Measurements from ENCODE around the gene CEP128. TPM values are rescaled to one million over a fixed set of nuclear protein-coding genes. Genes with fewer than 3 reads are reported as not detected.

Gene CEP128
- total and polyA plus RNA-seq, 3 donors from 2014 or later, result 8.5 to 30.9 (median 15.3) TPM

- intact Hi-C loops (cut with DNase I; ENCODE audit: low total_unique reads), result no loop called here
- TF ChIP-seq POLR2A (IDR thresholded peaks at IDR 0.05), result no peak
- TF ChIP-seq, protein P1, sequence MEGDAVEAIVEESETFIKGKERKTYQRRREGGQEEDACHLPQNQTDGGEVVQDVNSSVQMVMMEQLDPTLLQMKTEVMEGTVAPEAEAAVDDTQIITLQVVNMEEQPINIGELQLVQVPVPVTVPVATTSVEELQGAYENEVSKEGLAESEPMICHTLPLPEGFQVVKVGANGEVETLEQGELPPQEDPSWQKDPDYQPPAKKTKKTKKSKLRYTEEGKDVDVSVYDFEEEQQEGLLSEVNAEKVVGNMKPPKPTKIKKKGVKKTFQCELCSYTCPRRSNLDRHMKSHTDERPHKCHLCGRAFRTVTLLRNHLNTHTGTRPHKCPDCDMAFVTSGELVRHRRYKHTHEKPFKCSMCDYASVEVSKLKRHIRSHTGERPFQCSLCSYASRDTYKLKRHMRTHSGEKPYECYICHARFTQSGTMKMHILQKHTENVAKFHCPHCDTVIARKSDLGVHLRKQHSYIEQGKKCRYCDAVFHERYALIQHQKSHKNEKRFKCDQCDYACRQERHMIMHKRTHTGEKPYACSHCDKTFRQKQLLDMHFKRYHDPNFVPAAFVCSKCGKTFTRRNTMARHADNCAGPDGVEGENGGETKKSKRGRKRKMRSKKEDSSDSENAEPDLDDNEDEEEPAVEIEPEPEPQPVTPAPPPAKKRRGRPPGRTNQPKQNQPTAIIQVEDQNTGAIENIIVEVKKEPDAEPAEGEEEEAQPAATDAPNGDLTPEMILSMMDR (IDR thresholded peaks at IDR 0.05), result no peak
- 85 to 93% methylated on average over 8 of the region's 8 CpGs for WGBS, 2 donors
- H3K27ac ChIP-seq, result no peak overlapping the region
- no peaks in the 10 kb centered on the region for H3K9me3 ChIP-seq
- DNase-seq, result no peak
- H3K4me1 ChIP-seq, result peaks cover 4% of the 10 kb centered on the region
- H3K4me3 ChIP-seq, result no peak overlapping the region
- H3K36me3 ChIP-seq (ENCODE audit: low read depth, missing control alignments), result no peaks in the 10 kb centered on the region
- no peaks in the 10 kb centered on the region for H3K27me3 ChIP-seq
These were observed 14.2 kb downstream of the CEP128 start for GRCh38 chr14:80927083-80927989.

DNA sequence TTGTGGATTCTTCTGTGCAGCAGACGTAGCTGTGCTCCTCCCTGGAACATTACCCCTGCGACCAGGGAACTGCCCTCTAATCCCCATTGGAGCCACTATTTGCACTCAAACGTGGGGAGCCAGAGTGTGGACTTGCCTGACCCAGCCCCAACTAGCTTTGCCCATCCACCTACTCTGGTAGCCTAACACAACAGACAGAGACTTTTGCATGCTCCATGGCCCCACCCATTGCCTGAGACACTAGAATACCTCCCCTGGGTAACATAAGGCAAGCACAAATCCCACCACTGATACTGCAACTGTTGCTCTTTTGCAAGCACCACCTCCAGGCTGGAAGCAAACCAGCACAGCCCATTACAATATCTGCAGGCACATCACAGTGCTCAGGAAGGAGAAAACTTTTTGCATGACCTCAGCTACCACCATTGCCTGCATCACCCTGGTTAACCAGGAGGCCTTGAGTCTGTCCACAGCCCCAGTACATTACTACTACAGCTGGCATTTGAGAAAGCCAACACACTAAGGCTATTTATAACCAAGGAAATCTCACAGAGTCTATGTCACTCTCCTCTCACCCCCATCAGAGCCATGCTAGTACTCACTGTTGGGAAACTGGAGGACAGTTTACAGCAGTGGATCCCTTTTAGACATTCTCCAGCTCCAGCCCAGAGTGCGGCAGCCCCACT is 15.0 kb downstream of the CEP128 start:
- no peaks in the 10 kb centered on the region for H3K36me3 ChIP-seq (ENCODE audit: low read depth, missing control alignments)
- no peak overlapping the region for H3K4me3 ChIP-seq
- H3K4me1 ChIP-seq, result peaks cover 4% of the 10 kb centered on the region
- intact Hi-C loops (cut with DNase I; ENCODE audit: low total_unique reads), result no loop called here
- H3K9me3 ChIP-seq, result no peaks in the 10 kb centered on the region
- WGBS, 2 donors, result 80 to 92% methylated on average over 1 to 4 of the region's 4 CpGs
- TF ChIP-seq POLR2A (IDR thresholded peaks at IDR 0.05), result no peak
- TF ChIP-seq, protein P1 (IDR thresholded peaks at IDR 0.05), result no peak
- H3K27me3 ChIP-seq, result no peaks in the 10 kb centered on the region
- no peak overlapping the region for H3K27ac ChIP-seq
- no peak for DNase-seq

DNA sequence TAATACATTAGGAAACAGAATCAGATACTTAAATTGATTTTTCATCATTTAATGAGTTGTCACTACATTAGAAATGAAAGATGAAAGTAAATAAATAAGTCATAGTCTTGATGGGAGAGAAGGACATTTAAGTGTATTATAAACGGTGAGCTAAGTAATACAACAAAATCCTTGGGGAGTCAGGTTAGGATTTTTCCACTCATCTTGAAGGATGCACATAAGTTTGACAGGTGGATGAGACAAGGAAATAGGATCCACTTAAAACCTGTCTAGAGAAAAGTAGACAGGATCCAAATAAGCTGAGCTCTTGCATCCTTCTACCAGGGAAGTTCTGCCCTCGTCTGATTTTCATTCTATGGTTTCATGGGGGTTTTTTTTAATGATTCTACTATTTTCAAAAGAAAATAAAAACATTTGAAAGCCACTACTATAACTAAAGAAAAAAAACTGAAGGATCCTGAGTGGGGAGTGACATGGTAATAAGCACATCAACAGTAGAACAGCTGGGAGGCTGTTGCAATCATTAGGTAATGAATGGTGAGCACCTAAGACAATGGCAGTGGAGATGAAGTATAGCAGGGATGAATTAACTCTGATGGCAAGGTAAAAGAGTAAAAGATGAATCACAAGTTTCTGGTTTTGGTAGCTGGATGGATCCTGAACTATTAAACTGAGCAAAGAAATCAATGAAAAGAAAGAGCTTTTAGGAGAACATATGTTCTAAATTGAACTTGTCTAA is 17.0 kb downstream of the CEP128 start:
- no peaks in the 10 kb centered on the region for H3K27me3 ChIP-seq
- DNase-seq, result no peak
- H3K27ac ChIP-seq, result no peak overlapping the region
- no peak for TF ChIP-seq POLR2A (IDR thresholded peaks at IDR 0.05)
- TF ChIP-seq, protein P1 (IDR thresholded peaks at IDR 0.05), result no peak
- WGBS, 2 donors, result 89 to 91% methylated on average over 2 of the region's 2 CpGs
- intact Hi-C loops (cut with DNase I; ENCODE audit: low total_unique reads), result no loop called here
- no peaks in the 10 kb centered on the region for H3K9me3 ChIP-seq
- no peaks in the 10 kb centered on the region for H3K36me3 ChIP-seq (ENCODE audit: low read depth, missing control alignments)
- no peak overlapping the region for H3K4me3 ChIP-seq
- peaks cover 4% of the 10 kb centered on the region for H3K4me1 ChIP-seq

DNA sequence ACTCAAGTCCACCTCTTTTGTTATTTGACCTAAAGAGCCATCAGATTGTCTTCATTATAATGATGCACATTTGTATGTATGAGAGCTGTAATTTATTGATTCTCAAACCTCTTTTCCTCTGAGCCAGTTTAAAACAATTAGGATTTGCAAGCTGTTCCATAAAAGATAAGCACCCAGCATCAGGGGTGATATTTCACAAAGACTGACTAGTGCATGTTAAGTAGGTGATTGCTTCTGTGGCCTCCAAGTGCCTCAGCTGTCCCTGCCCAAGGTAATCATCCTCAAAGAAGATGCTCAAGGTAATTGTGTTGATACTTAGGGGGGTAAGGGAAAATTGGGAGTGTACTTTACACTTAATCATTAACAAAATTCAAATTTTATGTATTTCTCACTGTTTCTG is 18.2 kb downstream of the CEP128 start:
- Histone ChIP-seq H3K27ac (no peak overlapping the region), H3K36me3 (ENCODE audit: low read depth, missing control alignments) (no peaks in the 10 kb centered on the region), H3K4me1 (peaks cover 4% of the 10 kb centered on the region), H3K27me3 (no peaks in the 10 kb centered on the region), H3K4me3 (no peak overlapping the region), H3K9me3 (no peaks in the 10 kb centered on the region)
- TF ChIP-seq, protein P1 (IDR thresholded peaks at IDR 0.05), result no peak
- no peak for TF ChIP-seq POLR2A (IDR thresholded peaks at IDR 0.05)
- intact Hi-C loops (cut with DNase I; ENCODE audit: low total_unique reads), result no loop called here
- DNase-seq, result no peak
